H1 (cell line): Measurements from ENCODE around the gene WSCD2. TPM values are rescaled to one million over a fixed set of nuclear protein-coding genes. Genes with fewer than 3 reads are reported as not detected.

ENCODE experiments used
- CTCF ChIA-PET: fragments of 300-600 bp; sonication (Branson Sonifier 250); formaldehyde crosslinking; loops from one replicate; lab custom pipeline; 2021; ENCODE audit not compliant: partially characterized antibody; lab: Charles Lee
- POLR2A ChIA-PET: fragments of 300-600 bp; sonication (Branson Sonifier 250); formaldehyde crosslinking; loops from one replicate; lab custom pipeline; 2021; ENCODE audit warnings: inconsistent platforms; ENCODE audit not compliant: partially characterized antibody; lab: Charles Lee
- DNase-seq, 2 experiments: peaks; one replicate each; pipeline versions ENCODE4 v3.0.0 to v3.0.0-alpha.2; 2010 to 2022; ENCODE audit warnings: low spot score in 2 of 2, low read depth in 1 of 2, mixed read lengths in 1 of 2
- FAIRE-seq: peaks from 2 replicates; lab custom pipeline; 2011; peaks lifted over from hg19 to GRCh38; lab: Jason Lieb, UNC
- H2AFZ ChIP-seq: 2 replicates; pipeline ENCODE4 v1.8.1; 2012; ENCODE audit warnings: low read length, inconsistent platforms
- H2AK5ac ChIP-seq: 2 replicates; pipeline ENCODE4 v1.6.1; 2013; ENCODE audit warnings: low read depth, low read length
- H2BK120ac ChIP-seq: replicated peaks from 2 replicates; pipeline ENCODE3; 2013; ENCODE audit warnings: low read depth, low read length, inconsistent platforms
- H2BK12ac ChIP-seq: 2 replicates; pipeline ENCODE4 v1.6.1; 2013; ENCODE audit warnings: low read depth, low read length
- H2BK15ac ChIP-seq: 2 replicates; pipeline ENCODE4 v1.6.1; 2013; ENCODE audit warnings: low read length
- H2BK20ac ChIP-seq: 2 replicates; pipeline ENCODE4 v1.6.1; 2013; ENCODE audit warnings: low read length
- H2BK5ac ChIP-seq: 2 replicates; pipeline ENCODE4 v1.6.1; 2013; ENCODE audit warnings: low read depth, low read length
- H3K14ac ChIP-seq: 2 replicates; pipeline ENCODE4 v1.6.1; 2013; ENCODE audit warnings: inconsistent platforms; ENCODE audit not compliant: insufficient read length
- H3K18ac ChIP-seq: 2 replicates; pipeline ENCODE4 v1.6.1; 2013; ENCODE audit warnings: low read length; ENCODE audit errors: extremely low read depth
- H3K23ac ChIP-seq: 2 replicates; pipeline ENCODE4 v1.6.1; 2013; ENCODE audit warnings: inconsistent platforms; ENCODE audit not compliant: insufficient read length
- H3K23me2 ChIP-seq: 2 replicates; pipeline ENCODE4 v1.6.1; 2013; ENCODE audit warnings: low read depth, low read length
- H3K27ac ChIP-seq: 2 replicates; pipeline ENCODE4 v1.6.1; 2011; ENCODE audit warnings: low read depth, low read length, inconsistent platforms
- H3K27me3 ChIP-seq, 4 experiments: replicated peaks in 1 of 4; 1 replicate in 1 of 4; 2 replicates in 3 of 4; pipeline versions ENCODE4 v1.6.1 to v1.8.1; 2011 to 2013; ENCODE audit warnings: low read length in 3 of 4, mild to moderate bottlenecking in 3 of 4, inconsistent platforms in 2 of 4, mixed read lengths in 2 of 4, moderate library complexity in 1 of 4; ENCODE audit not compliant: control insufficient read depth in 3 of 4, insufficient read depth in 3 of 4; ENCODE audit errors: extremely low read depth in 1 of 4
- H3K36me3 ChIP-seq, 4 experiments: 2 replicates each; pipeline versions ENCODE4 v1.6.1 to v1.8.1; 2011 to 2013; ENCODE audit warnings: mild to moderate bottlenecking in 4 of 4, low read length in 3 of 4, moderate library complexity in 2 of 4, control low read depth in 1 of 4, inconsistent platforms in 1 of 4; ENCODE audit not compliant: insufficient read depth in 4 of 4, control insufficient read depth in 2 of 4
- H3K4ac ChIP-seq: replicated peaks from 2 replicates; pipeline ENCODE3; 2013; ENCODE audit warnings: low read length, low read depth, mixed read lengths, inconsistent platforms; ENCODE audit not compliant: insufficient read length
- H3K4me1 ChIP-seq, 4 experiments: replicated peaks in 1 of 4; 1 replicate in 1 of 4; 2 replicates in 3 of 4; pipeline versions ENCODE4 v1.6.1 to v1.8.1; 2011 to 2013; ENCODE audit warnings: low read length in 3 of 4, inconsistent platforms in 2 of 4, mixed read lengths in 1 of 4; ENCODE audit not compliant: insufficient read depth in 4 of 4, control insufficient read depth in 3 of 4
- H3K4me2 ChIP-seq, 2 experiments: 2 replicates each; pipeline versions ENCODE4 v1.6.1 to v1.8.1; 2011 to 2013; ENCODE audit warnings: low read depth in 2 of 2, low read length in 2 of 2, control low read depth in 1 of 2, inconsistent platforms in 1 of 2, mild to moderate bottlenecking in 1 of 2; ENCODE audit not compliant: insufficient read depth in 1 of 2
- H3K4me3 ChIP-seq, 4 experiments: fragments of 200-600, 300-600 bp in 1 of 4; sonication (generic), shearing (Covaris generic), sonication (Bioruptor Twin) in 1 of 4; 2 replicates each; pipeline versions ENCODE4 v1.5.1 to v1.8.1; 2011 to 2016; ENCODE audit warnings: low read length in 4 of 4, low read depth in 3 of 4, control low read depth in 2 of 4, inconsistent platforms in 2 of 4, mild to moderate bottlenecking in 2 of 4, mixed read lengths in 1 of 4, moderate library complexity in 1 of 4; ENCODE audit not compliant: insufficient read depth in 2 of 4; ENCODE audit errors: extremely low read depth in 1 of 4
- H3K56ac ChIP-seq: replicated peaks from 2 replicates; pipeline ENCODE3; 2013; ENCODE audit warnings: low read depth, mild to moderate bottlenecking, mixed read lengths, low read length, inconsistent platforms; ENCODE audit not compliant: insufficient read length
- H3K79me1 ChIP-seq: 2 replicates; pipeline ENCODE4 v1.6.1; 2013; ENCODE audit warnings: low read depth, low read length, control low read depth
- H3K79me2 ChIP-seq, 2 experiments: 2 replicates each; pipeline versions ENCODE4 v1.6.1 to v1.8.1; 2012 to 2013; ENCODE audit warnings: low read length in 2 of 2, mild to moderate bottlenecking in 2 of 2, inconsistent platforms in 1 of 2; ENCODE audit not compliant: insufficient read depth in 2 of 2, control insufficient read depth in 1 of 2
- H3K9ac ChIP-seq, 4 experiments: replicated peaks in 1 of 4; 1 replicate in 1 of 4; 2 replicates in 3 of 4; pipeline versions ENCODE4 v1.6.1 to v1.8.1; 2011 to 2013; ENCODE audit warnings: low read depth in 3 of 4, low read length in 3 of 4, control low read depth in 2 of 4, mild to moderate bottlenecking in 2 of 4, moderate library complexity in 2 of 4, inconsistent platforms in 1 of 4; ENCODE audit errors: extremely low read depth in 1 of 4
- H3K9me3 ChIP-seq, 2 experiments: 2 replicates each; pipeline versions ENCODE4 v1.6.1 to v1.8.1; 2012 to 2013; ENCODE audit warnings: mild to moderate bottlenecking in 2 of 2, moderate library complexity in 2 of 2, control low read depth in 1 of 2, inconsistent platforms in 1 of 2, low read depth in 1 of 2, low read length in 1 of 2, mixed read lengths in 1 of 2; ENCODE audit not compliant: insufficient read depth in 2 of 2
- H4K20me1 ChIP-seq, 2 experiments: replicated peaks in 1 of 2; 2 replicates each; pipeline versions ENCODE3 to v1.8.1; 2011 to 2013; ENCODE audit warnings: inconsistent platforms in 2 of 2, low read length in 2 of 2, mild to moderate bottlenecking in 1 of 2; ENCODE audit not compliant: insufficient read depth in 2 of 2, control insufficient read depth in 1 of 2
- H4K5ac ChIP-seq: 2 replicates; pipeline ENCODE4 v1.6.1; 2013; ENCODE audit warnings: low read length, low read depth, mixed read lengths, inconsistent platforms; ENCODE audit not compliant: insufficient read length
- H4K8ac ChIP-seq: 2 replicates; pipeline ENCODE4 v1.8.0; 2013; ENCODE audit warnings: mild to moderate bottlenecking, moderate library complexity, low read length, inconsistent platforms; ENCODE audit not compliant: insufficient read depth; ENCODE audit errors: extremely low read depth
- H4K91ac ChIP-seq: replicated peaks from 2 replicates; pipeline ENCODE3; 2013; ENCODE audit warnings: low read length, mixed read lengths, inconsistent platforms; ENCODE audit not compliant: insufficient read length
- ASH2L ChIP-seq: fragments of 200-600, 300-600 bp; sonication (generic); IDR thresholded peaks from one replicate; pipeline ENCODE4 v1.7.1; 2017; ENCODE audit warnings: low read length
- ATF3 ChIP-seq: IDR thresholded peaks from 2 replicates; pipeline ENCODE4 v1.6.1; 2011; ENCODE audit warnings: low read depth, mild to moderate bottlenecking, low read length; ENCODE audit not compliant: insufficient read depth
- BACH1 ChIP-seq: IDR thresholded peaks from 2 replicates; pipeline ENCODE4 v1.6.1; 2012; ENCODE audit warnings: low read length, improper control_type of control experiment
- BRCA1 ChIP-seq: IDR thresholded peaks from 2 replicates; pipeline ENCODE4 v1.6.1; 2012; ENCODE audit warnings: low read depth, low read length, improper control_type of control experiment
- CBX5 ChIP-seq: fragments of 300-800, 300-1000 bp; sonication (generic); IDR thresholded peaks from 2 replicates; pipeline ENCODE4 v1.7.1; 2016; ENCODE audit warnings: antibody characterized with exemption, low read length, low read depth
- CBX8 ChIP-seq: fragments of 300-800, 300-1000 bp; sonication (generic); IDR thresholded peaks from 2 replicates; pipeline ENCODE4 v1.7.1; 2016; ENCODE audit warnings: low read depth, low read length, borderline replicate concordance
- JUN ChIP-seq: IDR thresholded peaks from 2 replicates; pipeline ENCODE4 v1.6.1; 2011; ENCODE audit warnings: low read depth, mild to moderate bottlenecking, improper control_type of control experiment, low read length
- MAFK ChIP-seq: IDR thresholded peaks from 2 replicates; pipeline ENCODE4 v1.6.1; 2012; ENCODE audit warnings: low read depth, mild to moderate bottlenecking, improper control_type of control experiment, low read length
- MAX ChIP-seq: IDR thresholded peaks from 2 replicates; pipeline ENCODE4 v1.6.1; 2012; ENCODE audit warnings: inconsistent platforms
- NANOG ChIP-seq: IDR thresholded peaks from 2 replicates; pipeline ENCODE4 v1.6.1; 2011; ENCODE audit warnings: low read length, low read depth, mild to moderate bottlenecking, inconsistent platforms; ENCODE audit not compliant: insufficient read depth, poor library complexity, severe bottlenecking
- POLR2A ChIP-seq, 2 experiments: IDR thresholded peaks; 1 replicate in 1 of 2; 2 replicates in 1 of 2; pipeline ENCODE4 v1.6.1; 2011; ENCODE audit warnings: low read depth in 2 of 2, low read length in 2 of 2, mild to moderate bottlenecking in 2 of 2; ENCODE audit errors: control extremely low read depth in 1 of 2
- SIX5 ChIP-seq: IDR thresholded peaks from 2 replicates; pipeline ENCODE4 v1.6.1; 2011; ENCODE audit warnings: mild to moderate bottlenecking, low read depth, low read length
- SP2 ChIP-seq: IDR thresholded peaks from 2 replicates; pipeline ENCODE4 v1.6.1; 2012; ENCODE audit warnings: mild to moderate bottlenecking, low read length, inconsistent platforms
- SRF ChIP-seq: IDR thresholded peaks from 2 replicates; pipeline ENCODE4 v1.6.1; 2011; ENCODE audit warnings: mild to moderate bottlenecking, low read depth, low read length, moderate library complexity
- SUZ12 ChIP-seq: fragments of 200-600 bp; sonication (generic); IDR thresholded peaks from 2 replicates; pipeline ENCODE4 v1.6.1; 2012; ENCODE audit warnings: mild to moderate bottlenecking, inconsistent platforms, low read length, moderate library complexity, mixed read lengths
- TAF1 ChIP-seq: IDR thresholded peaks from 2 replicates; pipeline ENCODE4 v1.6.1; 2011; ENCODE audit warnings: mild to moderate bottlenecking, low read depth, low read length
- WGBS, 2 experiments: shearing (Covaris generic) in 1 of 2; methylation state at CpG; one replicate each; pipeline versions ENCODE4 v1.1.6 to v1.1.7; 2013 to 2015; ENCODE audit warnings: low lambda C conversion rate in 2 of 2, mixed read lengths in 2 of 2, inconsistent platforms in 1 of 2, low coverage in 1 of 2, missing lambda C conversion rate in 1 of 2; ENCODE audit not compliant: insufficient replicate concordance in 2 of 2, insufficient coverage in 1 of 2, insufficient read length in 1 of 2; ENCODE audit errors: extremely low coverage in 1 of 2, missing lambda C conversion rate in 1 of 2; 5-methylcytosine and 5-hydroxymethylcytosine counted together
- polyA plus RNA-seq, 7 experiments: library from polyadenylated mRNA; depleted of rRNA in 3 of 7; stranded (reverse) in 5 of 7; unstranded in 2 of 7; fragments of >200 nt in 5 of 7; fragments of 200-250 nt in 2 of 7; gene quantifications; 1 replicate in 5 of 7; 2 replicates in 1 of 7; 4 replicates in 1 of 7; pipeline versions ENCODE4 v1.2.1 to v1.2.3, GENCODE V29; 2011 to 2013; ENCODE audit warnings: missing spikeins in 2 of 7, mixed read lengths in 2 of 7
- total RNA-seq: library from RNA; stranded (reverse); fragmentation: NEBNext Ultra II Directional; extraction: Animal tissue kit (Norgen Biotek cat#: 25700); gene quantifications from 2 replicates; pipeline ENCODE4 v1.2.1, GENCODE V29; 2021

Gene WSCD2
- total and polyA plus RNA-seq, 2 of the 8 experiments (the other 6 are each of a cell fraction or from before 2014, with no cell fraction given), result 1.3 to 2.2 TPM

- Histone ChIP-seq H3K79me1 (no peaks in the 10 kb centered on the region), H3K18ac (no peak overlapping the region), H2BK15ac (no peak overlapping the region), H2AK5ac (no peak overlapping the region), H4K5ac (no peak overlapping the region), H2BK12ac (no peak overlapping the region), H2BK5ac (no peak overlapping the region), H3K9ac (no peak overlapping the region), H3K27me3 (no peaks in the 10 kb centered on the region), H4K20me1 (no peaks in the 10 kb centered on the region), H3K27ac (no peak overlapping the region), H3K4me1 (peaks cover 8 to 26% (median 11%) of the 10 kb centered on the region in 4 experiments), H3K4me3 (no peak overlapping the region), H3K4me2 (no peak overlapping the region), H3K23me2 (no peaks in the 10 kb centered on the region), H4K8ac (no peak overlapping the region), H3K36me3 (no peaks in the 10 kb centered on the region), H3K4ac (no peak overlapping the region), H4K91ac (no peak overlapping the region), H3K23ac (no peak overlapping the region), H3K14ac (no peak overlapping the region), H3K56ac (no peak overlapping the region), H2BK120ac (no peak overlapping the region), H3K9me3 (no peaks in the 10 kb centered on the region; a peak in 1 of 4 replicates), H3K79me2 (no peaks in the 10 kb centered on the region), H2AFZ (no peak overlapping the region), H2BK20ac (no peak overlapping the region)
- WGBS, 2 experiments, result 85% methylated on average over 2 of the region's 2 CpGs; no CpG with 5 or more reads in 1 of the 2 experiments
- TF ChIP-seq SUZ12 (no peak), ASH2L (no peak), POLR2A (IDR thresholded peaks at IDR 0.05; ENCODE audit: control extremely low read depth in 1 of 2, low read depth in 2 of 2, low read length in 2 of 2) (no peak), CBX8 (no peak), TAF1 (no peak), CBX5 (no peak), NANOG (no peak), ATF3 (no peak), BRCA1 (no peak), SP2 (no peak), BACH1 (no peak), JUN (no peak), SIX5 (no peak), MAFK (no peak), SRF (no peak), MAX (no peak)
- DNase-seq, result no peak
- no peak for FAIRE-seq
- CTCF ChIA-PET, result interaction anchor here (0.8 to 6.9 kb wide), 6 partner anchors 9 to 258 kb away, joined by 3 to 35 read pairs (median 3); no protein-coding TSS in a partner anchor
- POLR2A ChIA-PET, result no interaction called here
Measured at GRCh38 chr12:108239378-108239777, 110.3 kb downstream of the WSCD2 start.
